HG03045 (cell line): Measurements from ENCODE around the gene ADCY9.

Source experiments
- ATAC-seq: cut with Tn5 transposase; IDR thresholded peaks from one replicate; pipeline ENCODE4 v1.9.1; 2021; ENCODE audit warnings: mild to moderate bottlenecking, moderate library complexity; ENCODE audit not compliant: unreplicated experiment

Gene ADCY9

DNA sequence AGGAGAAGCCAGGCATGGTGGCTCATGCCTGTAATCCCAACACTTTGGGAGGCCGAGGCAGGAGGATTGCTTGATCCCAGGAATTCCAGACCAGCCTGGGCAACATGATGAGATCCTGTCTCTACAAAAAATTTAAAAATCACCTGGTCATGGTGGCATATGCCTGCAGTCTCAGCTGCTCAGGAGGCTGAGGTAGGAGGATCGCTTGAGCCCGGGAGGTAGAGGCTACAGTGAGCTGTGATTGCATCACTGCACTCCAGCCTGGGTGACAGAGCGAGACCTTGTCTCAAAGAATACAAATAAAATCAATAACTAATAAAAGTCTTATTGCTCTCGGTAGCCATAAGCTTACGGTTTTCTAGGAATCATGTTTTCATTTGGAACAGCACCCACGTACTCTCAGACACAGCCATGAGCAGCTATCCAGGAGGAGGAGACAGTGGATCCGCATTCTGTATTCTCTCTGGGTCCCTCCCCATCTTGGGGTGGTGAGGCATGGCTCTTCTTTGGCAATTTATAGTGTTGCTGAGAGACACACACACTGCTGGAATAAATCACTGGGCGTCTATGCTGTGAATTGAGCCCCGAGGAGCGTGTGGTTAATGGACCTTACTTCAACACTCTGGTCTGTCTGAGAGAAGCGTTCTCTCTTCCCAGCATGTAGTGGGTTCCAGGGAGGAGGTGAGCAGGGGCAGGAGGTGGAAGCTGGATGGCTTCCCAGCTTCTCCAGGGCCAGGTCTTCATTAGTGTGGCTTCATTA, 8.5 kb upstream of the ADCY9 start:
- ATAC-seq, result no peak

DNA sequence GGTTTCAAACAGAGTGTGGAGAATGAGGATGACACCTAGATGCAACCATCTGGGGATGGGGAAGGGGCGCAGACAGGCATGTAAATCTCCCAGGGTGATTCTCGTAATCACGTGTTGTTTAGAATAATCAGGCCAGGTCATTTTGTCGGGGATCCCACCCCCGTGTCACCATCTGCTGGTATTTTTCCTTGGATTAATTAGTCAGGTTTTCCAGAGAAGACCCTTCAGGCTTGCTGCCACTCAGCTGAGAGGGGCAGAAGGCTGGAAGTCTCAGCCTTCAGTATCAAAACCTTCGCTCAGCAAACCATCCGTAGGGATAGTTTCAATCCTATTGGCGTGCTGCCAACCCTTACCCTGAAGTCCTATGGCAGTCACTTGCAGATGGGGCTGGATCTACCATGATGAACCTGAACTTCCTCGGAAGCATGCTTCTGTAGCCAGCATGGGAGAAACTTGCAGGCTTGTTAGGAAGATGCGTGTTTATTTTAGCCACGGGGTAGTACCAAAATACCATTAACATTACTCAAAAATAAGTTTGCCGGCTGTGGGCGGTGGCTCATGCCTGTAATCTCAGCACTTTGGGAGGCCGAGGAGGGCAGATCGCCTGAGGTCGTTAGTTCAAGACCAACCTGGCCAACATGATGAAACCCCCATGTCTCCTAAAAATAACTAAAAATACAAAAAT, 7.5 kb upstream of the ADCY9 start:
- no peak for ATAC-seq

DNA sequence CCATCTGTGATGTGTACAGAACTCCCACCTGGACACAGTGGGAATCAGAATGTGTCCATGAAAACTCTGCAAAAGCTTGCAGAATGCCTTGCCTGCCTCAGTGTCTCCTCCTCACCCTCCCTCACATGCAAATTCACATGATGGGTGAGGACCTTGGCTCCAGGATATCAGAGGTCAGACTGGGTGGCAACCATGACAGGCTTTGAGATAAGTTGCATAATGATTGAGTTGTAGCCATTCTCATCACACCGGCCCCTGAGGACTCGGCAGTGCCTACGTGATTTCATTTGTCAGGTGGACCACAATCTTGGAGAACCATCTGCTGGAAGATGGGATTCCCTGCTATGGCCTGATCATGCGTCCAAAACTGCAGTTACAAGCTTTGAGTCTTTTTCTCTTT, 3.9 kb upstream of the ADCY9 start:
- ATAC-seq, result no peak

DNA sequence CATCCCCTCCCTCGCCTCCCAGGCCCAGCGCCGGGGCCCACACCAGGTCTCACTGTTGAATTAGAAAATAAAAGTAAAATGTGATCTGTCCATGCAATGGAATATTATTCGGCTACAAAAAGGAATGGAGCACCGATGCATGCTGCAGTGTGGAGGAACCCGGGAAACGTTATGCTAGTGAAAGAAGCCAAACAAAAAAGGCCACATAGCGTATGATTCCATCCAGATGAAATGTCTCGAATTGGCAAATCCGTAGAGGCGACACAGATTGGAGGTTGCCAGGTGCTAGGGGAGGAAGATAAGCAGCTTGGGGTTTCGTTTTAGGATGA, 972 bp upstream of the ADCY9 start:
- ATAC-seq, result no peak

DNA sequence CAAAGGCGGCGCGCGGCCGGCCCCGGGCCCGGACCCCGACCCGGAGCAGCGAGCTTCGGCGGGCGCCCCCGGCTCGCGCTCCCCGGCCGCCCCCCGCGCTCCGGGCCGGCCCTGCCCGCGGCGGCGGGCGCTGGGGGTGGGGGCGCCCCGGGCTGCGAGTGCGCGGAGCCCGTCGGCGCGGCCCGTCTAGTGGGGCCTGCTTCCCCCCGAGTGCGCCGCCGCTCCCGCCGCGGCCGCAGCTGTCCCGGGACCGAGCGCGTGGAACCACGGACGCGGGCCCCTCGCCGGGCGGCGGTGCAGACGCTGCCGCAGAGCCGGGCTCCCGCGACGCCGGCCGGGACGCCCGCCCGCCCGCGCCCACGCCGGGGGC, 308 bp downstream of the ADCY9 start:
- ATAC-seq, result no peak

DNA sequence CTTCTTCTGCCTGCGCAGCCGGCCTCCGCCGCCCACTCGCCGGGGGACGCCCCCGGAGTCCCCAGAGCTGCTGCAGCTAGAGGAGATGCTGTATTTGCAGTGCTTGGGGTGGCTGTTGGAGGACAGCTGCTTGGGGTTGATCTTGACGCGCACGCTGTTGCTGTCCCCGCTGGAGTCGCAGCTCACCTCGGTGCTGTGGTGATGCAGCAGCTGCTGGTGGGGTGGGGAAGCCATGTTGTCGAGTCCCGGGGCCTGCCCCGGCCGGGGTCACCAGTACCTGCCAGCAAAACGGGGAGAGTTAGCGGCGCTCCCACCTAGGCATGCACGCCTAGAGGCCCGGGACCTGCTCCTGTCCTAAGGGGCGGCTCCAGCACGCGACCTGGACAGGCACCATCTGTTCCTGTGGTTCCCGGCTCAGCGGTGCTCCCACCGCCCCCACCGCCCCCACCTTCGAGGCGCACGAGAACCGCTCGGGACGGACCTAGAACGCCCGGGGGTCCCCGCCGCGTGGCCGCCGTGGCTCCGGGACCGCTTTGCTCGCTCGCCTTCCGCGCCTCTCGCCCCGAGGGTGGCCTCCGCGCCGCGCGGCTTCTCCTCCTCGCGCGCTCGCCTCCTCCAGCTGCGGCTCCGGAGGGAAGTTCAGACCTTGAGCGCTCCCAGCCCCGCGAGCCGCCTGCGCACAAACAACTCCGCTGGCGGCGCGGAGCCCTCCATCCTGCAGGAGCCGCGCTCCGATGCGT, 863 bp downstream of the ADCY9 start:
- ATAC-seq, result peak; percentile 16

DNA sequence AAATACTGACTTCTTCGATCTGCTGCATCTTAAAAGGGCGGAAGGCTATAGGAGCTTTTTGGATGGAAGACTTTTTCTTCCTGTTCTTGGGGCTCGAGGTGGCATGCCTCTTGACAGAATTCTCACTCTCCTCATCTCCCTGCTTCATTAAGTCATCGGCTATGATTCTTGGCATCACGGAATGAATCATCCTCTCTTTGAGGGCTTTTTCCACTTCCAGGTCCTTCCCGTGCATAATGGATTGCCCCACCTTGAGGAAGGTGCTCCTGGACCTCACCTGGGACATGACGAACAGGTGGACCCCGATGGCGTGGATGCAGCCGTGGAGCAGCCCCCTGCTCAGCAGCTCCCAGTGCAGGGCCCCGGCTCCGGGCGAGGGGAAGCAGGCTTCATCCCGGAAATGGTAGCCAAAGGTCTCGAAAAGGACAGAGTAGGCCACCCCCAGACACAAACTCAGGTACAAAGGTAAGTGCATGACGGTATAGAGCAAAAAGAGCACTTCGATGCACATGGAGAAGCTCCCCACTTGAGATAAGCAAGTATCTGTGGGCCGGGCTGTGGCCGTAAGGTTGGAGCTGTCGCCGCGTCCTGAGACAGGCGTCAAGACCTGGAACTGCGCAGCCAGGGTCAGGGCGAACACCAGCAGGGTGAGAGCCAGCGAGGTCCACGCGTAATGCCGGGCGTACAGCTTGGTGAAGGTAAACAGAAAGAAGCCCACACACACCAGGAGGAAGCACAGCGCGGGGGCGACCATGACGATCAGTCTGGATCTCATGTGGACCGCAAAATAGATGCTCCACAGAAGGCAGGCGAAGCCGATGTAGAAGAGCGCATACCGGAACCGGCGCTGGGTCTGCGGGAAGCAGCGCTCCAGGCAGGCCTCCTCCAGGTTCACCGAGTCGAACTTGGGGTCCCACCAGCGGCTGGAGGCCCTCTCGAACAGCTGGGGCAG, 1.7 kb downstream of the ADCY9 start:
- ATAC-seq, result no peak

DNA sequence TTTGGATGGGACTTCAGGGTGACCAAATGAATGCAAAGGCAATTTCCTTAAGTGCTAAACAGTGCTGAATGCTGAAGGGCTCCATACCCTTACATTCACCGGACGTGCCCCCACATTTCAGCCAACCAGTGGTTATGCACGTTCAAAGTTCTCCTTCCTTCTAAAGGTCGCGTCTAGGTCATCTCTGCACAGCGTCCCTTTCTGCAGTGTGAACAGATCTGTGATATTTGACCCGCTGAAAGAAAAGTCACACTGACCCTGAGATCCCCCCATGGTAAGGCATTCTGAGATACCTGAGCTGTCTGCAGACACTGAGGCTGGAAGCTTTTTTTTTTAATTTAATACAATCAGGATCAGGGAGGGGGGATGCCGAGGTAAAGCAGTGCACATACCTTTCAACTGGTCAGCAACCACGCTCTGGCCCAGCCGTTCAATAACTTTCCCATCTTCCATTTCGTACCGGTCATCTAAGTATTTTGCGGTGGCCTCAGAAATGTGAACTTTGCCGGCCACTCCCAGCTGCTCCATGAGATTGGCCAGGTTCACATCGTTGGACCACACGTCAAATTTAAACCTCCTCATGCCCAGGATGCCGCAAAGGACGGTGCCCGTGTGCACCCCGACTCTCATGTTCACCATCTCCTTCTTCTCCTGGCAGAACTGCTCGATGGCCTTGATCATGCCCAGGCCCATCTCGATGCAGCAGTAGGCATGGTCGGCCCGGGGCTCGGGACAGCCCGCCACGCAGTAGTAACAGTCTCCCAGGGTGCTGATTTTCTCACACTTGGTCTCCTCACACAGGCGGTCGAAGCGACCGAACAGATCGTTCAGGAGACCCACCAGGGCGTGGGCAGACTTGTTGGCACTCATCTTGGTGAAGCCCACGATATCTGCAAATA, 2.6 kb downstream of the ADCY9 start:
- ATAC-seq, result no peak

DNA sequence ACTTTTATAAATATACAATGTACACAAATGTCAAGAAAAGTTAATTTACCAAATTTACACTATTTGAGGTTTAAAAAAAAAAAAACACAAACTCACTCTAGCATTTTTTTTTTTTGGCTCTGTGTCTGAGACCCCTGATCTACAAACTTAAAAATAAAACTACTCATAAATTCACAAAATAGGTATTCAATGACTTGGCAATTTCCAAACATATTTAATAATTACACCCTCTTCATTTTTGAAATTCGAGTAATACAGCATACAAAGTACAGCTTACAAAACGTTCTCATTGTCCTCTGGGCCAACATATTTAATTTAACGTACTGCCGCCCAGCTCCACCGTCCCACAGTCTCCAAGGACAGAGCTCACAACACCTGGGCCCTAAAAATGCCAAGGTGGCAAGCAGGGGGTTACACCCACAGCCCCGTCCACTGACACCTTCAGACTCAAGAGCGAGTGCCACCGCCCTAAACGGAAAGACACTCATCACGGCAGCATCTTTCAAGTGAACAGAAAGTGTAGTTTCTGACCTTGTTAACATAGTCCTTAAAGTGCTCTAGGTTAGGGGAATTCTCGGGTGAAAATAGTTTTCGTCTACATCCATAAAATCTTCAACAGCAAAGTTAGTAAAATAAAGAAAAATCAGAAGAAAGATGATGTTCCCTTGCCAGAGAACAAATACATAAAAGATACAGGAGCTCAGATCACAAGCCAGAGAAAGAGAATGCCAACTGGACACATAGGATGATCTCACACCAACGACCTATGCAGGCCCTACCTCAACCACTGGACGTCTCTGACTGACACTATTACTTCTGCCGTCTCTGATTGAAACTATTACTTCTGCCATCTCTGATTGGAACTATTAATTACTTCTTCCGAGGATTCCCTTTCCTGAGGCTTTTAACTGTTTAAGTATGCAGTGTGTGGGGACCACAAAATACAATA, 4.2 kb downstream of the ADCY9 start:
- no peak for ATAC-seq

DNA sequence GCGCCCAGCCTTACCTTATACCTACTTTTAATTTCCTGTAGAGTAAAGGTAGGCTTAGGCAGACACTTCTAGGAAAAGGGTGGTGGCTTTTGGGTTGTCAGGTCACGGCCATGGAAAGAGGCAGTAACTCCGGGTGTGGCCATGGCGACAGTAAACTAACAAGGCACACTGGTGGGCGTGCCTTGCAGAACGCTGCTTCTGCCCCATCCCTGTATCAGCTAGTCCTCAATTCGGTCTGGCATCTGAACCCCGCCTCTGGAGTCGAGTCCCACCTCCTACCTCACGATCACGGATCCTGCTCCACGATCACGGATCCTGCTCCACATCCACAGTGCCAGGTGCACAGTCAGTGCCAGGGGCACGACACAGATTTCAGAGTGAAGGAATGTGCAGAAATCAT, 5.6 kb downstream of the ADCY9 start:
- ATAC-seq, result no peak

DNA sequence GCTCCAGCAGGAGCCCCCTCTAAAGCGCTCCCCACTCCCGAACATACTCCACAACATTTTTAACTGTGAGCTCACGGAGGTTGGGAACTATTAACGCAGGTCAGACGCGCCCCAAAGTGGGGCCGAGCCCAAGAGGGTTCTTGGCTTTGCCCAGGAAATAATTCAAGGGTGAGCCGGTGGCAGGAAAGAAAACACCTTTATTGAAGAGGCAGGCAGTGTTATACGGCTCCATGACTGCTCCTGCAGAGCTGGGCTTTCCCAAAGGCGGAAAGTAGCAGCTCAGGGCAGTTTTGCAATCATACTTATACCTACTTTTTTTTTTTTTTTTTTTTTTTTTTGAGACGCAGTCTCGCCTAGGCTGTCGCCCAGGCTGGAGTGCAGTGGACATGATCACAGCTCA, 6.2 kb downstream of the ADCY9 start:
- no peak for ATAC-seq

DNA sequence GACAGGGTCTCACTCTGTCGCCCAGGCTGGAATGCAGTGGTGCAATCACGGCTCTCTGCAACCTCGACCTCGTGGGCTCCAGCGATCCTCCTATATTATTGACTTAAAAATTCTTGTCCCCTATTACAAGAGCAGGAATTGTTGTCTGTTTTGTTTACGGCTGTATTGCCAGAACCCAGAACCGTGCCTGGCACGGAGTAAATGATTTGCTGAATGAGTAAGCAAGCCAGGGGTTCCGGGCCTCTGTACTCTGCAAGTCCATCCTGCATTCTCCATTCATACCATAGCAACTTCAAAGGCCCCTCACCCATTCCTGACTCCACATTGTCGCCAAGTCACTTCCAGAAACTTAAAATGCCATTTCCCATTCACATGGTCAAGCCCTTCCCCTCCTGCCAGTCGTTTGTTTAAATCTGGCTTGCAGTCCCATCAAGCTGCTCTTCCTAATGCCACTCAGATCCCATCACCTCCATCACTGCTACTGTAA, 6.9 kb downstream of the ADCY9 start:
- no peak for ATAC-seq

DNA sequence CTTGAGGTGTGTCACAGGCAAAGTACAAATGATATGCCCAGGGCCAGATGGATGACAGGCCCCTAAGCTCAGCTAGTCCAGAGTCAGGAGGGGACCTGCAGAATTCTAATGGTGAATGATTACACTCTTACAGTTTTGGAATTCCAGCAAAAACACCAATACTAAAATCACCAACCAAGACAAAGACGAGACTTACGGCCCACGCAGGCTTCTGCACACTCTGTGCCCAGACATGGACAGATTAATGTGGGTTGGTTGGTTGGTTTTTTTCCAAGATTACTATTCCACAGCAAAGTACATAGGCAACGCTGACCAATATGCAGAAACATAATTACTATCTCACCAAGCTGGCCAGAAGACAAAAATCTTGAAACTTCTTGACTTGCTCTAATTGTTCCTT, 9.7 kb downstream of the ADCY9 start:
- ATAC-seq, result no peak

DNA sequence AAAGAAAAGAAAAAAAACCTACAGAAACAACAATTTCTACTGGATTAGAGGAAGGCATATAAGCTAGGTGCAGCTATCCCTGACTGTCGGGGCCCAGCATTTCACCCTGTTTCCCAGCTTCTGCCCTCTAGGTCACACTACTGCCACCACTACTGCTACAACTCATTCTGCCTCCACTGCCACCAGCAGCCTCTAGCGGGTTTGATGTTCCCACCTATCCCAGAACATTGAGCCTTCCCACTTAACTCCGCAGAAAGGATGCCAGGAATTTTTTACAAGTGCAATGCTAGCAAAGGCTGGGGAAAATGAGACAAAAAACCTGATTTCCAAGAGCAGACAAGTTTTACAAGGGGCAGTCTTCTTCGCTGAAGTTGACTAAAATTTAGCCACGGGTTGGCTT, 10.4 kb downstream of the ADCY9 start:
- ATAC-seq, result no peak

DNA sequence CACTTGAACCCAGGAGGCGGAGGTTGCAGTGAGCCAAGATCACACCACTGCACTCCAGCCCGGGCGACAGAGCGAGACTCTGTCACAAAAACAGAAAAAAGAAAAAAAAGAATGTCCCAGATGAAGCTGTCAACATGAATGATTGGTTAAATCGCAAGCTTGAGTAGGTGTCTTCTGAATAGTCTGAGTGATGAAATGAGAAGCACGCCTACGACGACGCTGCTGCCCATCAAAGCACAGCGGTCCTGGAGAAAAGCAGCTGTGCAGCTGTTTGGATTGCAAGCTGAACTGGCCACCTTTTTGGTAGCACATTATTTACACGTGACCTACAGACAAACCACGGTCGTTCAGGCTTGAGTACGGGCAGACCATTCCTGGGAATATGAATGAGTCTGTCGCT, 12.5 kb downstream of the ADCY9 start:
- no peak for ATAC-seq

DNA sequence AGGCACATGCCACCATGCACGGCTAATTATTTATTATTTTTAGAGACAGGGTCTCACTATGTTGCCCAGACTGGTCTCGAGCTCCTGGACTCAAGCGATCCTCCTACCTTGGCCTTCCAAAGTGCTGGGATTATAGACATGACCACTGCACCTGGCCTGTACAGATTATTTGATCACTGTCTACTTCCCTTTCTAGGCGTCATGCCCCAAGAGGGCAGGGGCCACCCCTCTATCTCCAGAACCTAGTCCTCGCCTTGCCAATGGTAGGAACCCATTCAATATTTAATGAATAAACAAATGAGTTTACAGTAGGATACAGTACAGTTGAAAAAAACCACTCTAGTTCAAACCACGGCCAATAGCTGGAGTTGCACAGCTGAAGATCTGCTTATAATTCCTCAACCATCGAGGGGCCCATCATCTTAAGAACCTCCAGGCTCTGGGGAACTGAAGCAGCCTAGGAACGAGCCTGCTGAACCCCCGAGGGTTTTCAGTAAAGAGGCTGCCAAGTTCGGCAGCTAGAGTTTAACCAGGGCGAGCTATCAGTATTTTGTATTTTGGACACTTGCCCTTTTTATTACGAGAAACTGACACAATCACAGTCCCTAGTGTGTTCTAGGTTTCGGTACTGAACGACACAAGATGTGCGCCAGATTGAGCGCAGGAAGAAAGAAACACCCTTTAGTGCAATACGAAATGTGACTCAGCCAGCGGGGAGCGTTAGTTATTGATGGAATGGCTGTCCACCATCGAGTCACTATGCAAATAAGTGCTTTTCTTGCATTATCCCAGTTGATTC, 14.6 kb downstream of the ADCY9 start:
- ATAC-seq, result no peak

DNA sequence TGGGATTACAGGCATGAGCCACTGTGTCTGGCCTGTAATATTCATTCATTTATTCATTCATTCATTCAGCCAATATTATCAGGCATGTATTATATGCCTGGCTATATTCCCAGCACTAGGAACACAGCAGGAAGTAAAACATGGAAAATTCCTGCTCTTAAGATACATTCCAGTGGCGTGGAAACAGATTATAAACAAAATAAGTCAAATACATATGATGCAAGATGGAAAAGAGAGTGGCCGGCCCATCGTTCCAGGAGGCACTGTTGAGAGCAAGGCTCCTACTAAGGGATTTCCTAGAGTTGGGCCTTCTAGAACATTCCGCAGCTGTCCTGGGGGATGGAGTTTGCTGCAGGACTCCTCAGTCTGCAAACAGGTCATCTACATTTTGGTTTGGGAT, 17.7 kb downstream of the ADCY9 start:
- no peak for ATAC-seq

DNA sequence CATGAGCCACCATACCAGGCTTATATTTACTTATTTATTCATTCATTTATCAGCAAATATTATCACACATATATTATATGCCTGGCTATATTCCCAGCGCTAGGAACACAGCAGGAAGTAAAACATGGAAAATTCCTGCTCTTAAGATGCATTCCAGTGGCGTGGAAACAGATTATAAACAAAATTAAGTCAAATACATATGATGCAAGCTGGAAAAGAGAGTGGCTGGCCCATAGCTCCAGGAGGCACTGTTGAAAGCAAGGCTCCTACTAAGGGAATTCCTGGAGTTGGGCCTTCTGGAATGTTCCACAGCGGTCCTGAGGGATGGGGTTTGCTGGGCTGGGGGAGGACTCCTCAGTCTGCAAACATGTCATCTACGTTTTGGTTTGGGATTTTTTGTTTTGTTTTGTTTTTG, 18.4 kb downstream of the ADCY9 start:
- no peak for ATAC-seq
